ENCODE data around the gene LCN6. TPM values are rescaled to one million over a fixed set of nuclear protein-coding genes. Genes with fewer than 3 reads are reported as not detected.
A peak's percentile ranks its signal among the peaks of the same experiment; 100 is the strongest.

LCN6 gene
- total and polyA plus RNA-seq, 2 of the 13 experiments (the other 11 are each of a cell fraction or from before 2014, with no cell fraction given) = not detected

DNA sequence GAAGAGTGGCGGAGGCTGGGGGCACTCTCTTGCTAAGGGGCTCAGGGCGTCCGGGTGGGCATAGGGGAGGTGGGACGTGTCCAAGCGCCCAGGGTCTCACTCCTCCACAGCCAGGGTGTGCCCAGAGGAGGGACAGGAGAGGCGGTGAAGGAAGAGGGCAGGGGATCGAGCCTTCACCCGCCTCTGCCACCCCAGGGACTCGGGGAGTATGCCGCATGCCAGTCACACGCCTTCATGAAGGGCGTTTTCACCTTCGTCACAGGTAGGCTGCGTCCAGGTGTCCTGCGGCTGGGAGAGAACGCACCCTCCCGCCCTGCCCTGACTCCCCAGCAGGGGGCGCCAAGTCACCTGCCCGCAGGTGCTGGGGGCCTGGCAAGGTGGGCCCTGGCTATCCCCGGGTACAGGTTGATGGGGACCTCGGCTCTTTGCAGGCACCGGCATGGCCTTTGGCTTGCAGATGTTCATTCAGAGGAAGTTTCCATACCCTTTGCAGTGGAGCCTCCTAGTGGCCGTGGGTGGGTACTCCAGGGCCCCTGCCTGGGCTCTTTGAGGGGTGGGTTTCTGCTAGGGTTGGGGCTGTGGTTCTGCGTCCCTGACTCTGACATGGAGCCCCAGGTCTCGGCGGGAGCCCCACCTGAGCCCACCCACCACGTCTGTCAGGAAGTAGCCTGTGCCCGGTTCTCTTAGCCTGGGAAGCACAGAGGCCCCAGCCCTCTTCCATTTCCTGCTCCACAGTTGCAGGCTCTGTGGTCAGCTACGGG is 43.4 kb upstream of the LCN6 start (continued):
- TF ChIP-seq TCF12 (IDR thresholded peaks at IDR 0.05) (no peak), TCF12 (CRISPR knock-in tag; IDR thresholded peaks at IDR 0.05) (peak; percentile 37; the same call in 1 of the 2 replicates), ZNF550 (CRISPR knock-in tag; IDR thresholded peaks at IDR 0.05; ENCODE audit: borderline replicate concordance) (no peak), ZNF563 (CRISPR knock-in tag; IDR thresholded peaks at IDR 0.05) (0 out of 2 replicates have a peak, but pooled peaks have one; percentile 54), KDM2A (CRISPR knock-in tag; IDR thresholded peaks at IDR 0.05; ENCODE audit: borderline replicate concordance, low read depth) (0 out of 2 replicates have a peak, but pooled peaks have one; percentile 21), ZNF768 (CRISPR knock-in tag; IDR thresholded peaks at IDR 0.05) (no peak), FOXO1 (CRISPR knock-in tag; IDR thresholded peaks at IDR 0.05) (peak; percentile 4), FOSL1 (CRISPR knock-in tag; IDR thresholded peaks at IDR 0.05; ENCODE audit: borderline replicate concordance) (no peak), PTBP1 (IDR thresholded peaks at IDR 0.05; ENCODE audit: low read depth, low read length, poor library complexity, severe bottlenecking) (no peak), ZBTB20 (CRISPR knock-in tag; IDR thresholded peaks at IDR 0.05; ENCODE audit: borderline replicate concordance, low read depth) (0 out of 2 replicates have a peak, but pooled peaks have one; percentile 26), SP1 (IDR thresholded peaks at IDR 0.05) (no peak), SP1 (CRISPR knock-in tag; IDR thresholded peaks at IDR 0.05) (no peak), ZNF333 (CRISPR knock-in tag; IDR thresholded peaks at IDR 0.05; ENCODE audit: borderline replicate concordance) (no peak; the same call in 1 of the 2 replicates), TRIM24 (CRISPR knock-in tag; IDR thresholded peaks at IDR 0.05) (no peak), SNAPC2 (CRISPR knock-in tag; IDR thresholded peaks at IDR 0.05) (peak; percentile 66; the same call in 1 of the 2 replicates), ZNF326 (CRISPR knock-in tag; IDR thresholded peaks at IDR 0.05; ENCODE audit: borderline replicate concordance) (no peak), CHD4 (IDR thresholded peaks at IDR 0.05; ENCODE audit: borderline replicate concordance, low read length) (no peak; the same call in 1 of the 2 replicates), HNF4A (CRISPR knock-in tag; IDR thresholded peaks at IDR 0.05) (no peak)
- TF ChIP-seq, protein P1, sequence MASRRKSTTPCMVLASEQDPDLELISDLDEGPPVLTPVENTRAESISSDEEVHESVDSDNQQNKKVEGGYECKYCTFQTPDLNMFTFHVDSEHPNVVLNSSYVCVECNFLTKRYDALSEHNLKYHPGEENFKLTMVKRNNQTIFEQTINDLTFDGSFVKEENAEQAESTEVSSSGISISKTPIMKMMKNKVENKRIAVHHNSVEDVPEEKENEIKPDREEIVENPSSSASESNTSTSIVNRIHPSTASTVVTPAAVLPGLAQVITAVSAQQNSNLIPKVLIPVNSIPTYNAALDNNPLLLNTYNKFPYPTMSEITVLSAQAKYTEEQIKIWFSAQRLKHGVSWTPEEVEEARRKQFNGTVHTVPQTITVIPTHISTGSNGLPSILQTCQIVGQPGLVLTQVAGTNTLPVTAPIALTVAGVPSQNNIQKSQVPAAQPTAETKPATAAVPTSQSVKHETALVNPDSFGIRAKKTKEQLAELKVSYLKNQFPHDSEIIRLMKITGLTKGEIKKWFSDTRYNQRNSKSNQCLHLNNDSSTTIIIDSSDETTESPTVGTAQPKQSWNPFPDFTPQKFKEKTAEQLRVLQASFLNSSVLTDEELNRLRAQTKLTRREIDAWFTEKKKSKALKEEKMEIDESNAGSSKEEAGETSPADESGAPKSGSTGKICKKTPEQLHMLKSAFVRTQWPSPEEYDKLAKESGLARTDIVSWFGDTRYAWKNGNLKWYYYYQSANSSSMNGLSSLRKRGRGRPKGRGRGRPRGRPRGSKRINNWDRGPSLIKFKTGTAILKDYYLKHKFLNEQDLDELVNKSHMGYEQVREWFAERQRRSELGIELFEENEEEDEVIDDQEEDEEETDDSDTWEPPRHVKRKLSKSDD (CRISPR knock-in tag; IDR thresholded peaks at IDR 0.05; ENCODE audit: low read depth) = no peak
- TF ChIP-seq, protein P2, sequence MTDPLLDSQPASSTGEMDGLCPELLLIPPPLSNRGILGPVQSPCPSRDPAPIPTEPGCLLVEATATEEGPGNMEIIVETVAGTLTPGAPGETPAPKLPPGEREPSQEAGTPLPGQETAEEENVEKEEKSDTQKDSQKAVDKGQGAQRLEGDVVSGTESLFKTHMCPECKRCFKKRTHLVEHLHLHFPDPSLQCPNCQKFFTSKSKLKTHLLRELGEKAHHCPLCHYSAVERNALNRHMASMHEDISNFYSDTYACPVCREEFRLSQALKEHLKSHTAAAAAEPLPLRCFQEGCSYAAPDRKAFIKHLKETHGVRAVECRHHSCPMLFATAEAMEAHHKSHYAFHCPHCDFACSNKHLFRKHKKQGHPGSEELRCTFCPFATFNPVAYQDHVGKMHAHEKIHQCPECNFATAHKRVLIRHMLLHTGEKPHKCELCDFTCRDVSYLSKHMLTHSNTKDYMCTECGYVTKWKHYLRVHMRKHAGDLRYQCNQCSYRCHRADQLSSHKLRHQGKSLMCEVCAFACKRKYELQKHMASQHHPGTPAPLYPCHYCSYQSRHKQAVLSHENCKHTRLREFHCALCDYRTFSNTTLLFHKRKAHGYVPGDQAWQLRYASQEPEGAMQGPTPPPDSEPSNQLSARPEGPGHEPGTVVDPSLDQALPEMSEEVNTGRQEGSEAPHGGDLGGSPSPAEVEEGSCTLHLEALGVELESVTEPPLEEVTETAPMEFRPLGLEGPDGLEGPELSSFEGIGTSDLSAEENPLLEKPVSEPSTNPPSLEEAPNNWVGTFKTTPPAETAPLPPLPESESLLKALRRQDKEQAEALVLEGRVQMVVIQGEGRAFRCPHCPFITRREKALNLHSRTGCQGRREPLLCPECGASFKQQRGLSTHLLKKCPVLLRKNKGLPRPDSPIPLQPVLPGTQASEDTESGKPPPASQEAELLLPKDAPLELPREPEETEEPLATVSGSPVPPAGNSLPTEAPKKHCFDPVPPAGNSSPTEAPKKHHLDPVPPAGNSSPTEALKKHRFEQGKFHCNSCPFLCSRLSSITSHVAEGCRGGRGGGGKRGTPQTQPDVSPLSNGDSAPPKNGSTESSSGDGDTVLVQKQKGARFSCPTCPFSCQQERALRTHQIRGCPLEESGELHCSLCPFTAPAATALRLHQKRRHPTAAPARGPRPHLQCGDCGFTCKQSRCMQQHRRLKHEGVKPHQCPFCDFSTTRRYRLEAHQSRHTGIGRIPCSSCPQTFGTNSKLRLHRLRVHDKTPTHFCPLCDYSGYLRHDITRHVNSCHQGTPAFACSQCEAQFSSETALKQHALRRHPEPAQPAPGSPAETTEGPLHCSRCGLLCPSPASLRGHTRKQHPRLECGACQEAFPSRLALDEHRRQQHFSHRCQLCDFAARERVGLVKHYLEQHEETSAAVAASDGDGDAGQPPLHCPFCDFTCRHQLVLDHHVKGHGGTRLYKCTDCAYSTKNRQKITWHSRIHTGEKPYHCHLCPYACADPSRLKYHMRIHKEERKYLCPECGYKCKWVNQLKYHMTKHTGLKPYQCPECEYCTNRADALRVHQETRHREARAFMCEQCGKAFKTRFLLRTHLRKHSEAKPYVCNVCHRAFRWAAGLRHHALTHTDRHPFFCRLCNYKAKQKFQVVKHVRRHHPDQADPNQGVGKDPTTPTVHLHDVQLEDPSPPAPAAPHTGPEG (CRISPR knock-in tag; IDR thresholded peaks at IDR 0.05) = 0 out of 2 replicates have a peak, but pooled peaks have one; percentile 50
- TF ChIP-seq, protein P3, sequence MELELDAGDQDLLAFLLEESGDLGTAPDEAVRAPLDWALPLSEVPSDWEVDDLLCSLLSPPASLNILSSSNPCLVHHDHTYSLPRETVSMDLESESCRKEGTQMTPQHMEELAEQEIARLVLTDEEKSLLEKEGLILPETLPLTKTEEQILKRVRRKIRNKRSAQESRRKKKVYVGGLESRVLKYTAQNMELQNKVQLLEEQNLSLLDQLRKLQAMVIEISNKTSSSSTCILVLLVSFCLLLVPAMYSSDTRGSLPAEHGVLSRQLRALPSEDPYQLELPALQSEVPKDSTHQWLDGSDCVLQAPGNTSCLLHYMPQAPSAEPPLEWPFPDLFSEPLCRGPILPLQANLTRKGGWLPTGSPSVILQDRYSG (CRISPR knock-in tag; IDR thresholded peaks at IDR 0.05) = no peak
